HL-60 (cell line): ENCODE results near the gene TMEM208.

ENCODE experiments used
- DNase-seq, 2 experiments: peaks; one replicate each; pipeline ENCODE4 v3.0.0-alpha.2; 2010 to 2020; ENCODE audit warnings: low read depth in 1 of 2, low spot score in 1 of 2
- H3K27ac ChIP-seq: fragments of 250-450 bp; sonication (Bioruptor Pico); replicated peaks from 2 replicates; pipeline ENCODE4 v1.5.1; 2020; ENCODE audit warnings: mild to moderate bottlenecking, moderate library complexity
- H3K27me3 ChIP-seq: fragments of 250-450 bp; sonication (Bioruptor Pico); 2 replicates; pipeline ENCODE4 v1.5.1; 2021; ENCODE audit warnings: mild to moderate bottlenecking, moderate library complexity; ENCODE audit not compliant: insufficient read depth, poor library complexity, severe bottlenecking
- H3K4me3 ChIP-seq: replicated peaks from 2 replicates; pipeline ENCODE4 v1.5.1; 2011; ENCODE audit warnings: mild to moderate bottlenecking, control low read depth, low read length; ENCODE audit not compliant: insufficient read depth
- GABPA ChIP-seq: IDR thresholded peaks from 2 replicates; pipeline ENCODE4 v1.6.1; 2012; ENCODE audit warnings: low read depth
- POLR2AphosphoS5 ChIP-seq: IDR thresholded peaks from 2 replicates; pipeline ENCODE4 v1.6.1; 2012; ENCODE audit warnings: low read depth
- SPI1 ChIP-seq: IDR thresholded peaks from 2 replicates; pipeline ENCODE4 v1.6.1; 2012; ENCODE audit warnings: low read depth, mild to moderate bottlenecking, borderline replicate concordance
- TF ChIP-seq, protein P1 (sequence below): IDR thresholded peaks from one replicate; pipeline ENCODE4 v1.5.1; 2011; ENCODE audit warnings: low read length, control low read depth, inconsistent platforms; ENCODE audit not compliant: insufficient read depth
- TF ChIP-seq, protein P2 (sequence below): IDR thresholded peaks from 2 replicates; pipeline ENCODE4 v1.6.1; 2012; ENCODE audit warnings: low read depth; ENCODE audit not compliant: insufficient replicate concordance

TMEM208 gene

DNA sequence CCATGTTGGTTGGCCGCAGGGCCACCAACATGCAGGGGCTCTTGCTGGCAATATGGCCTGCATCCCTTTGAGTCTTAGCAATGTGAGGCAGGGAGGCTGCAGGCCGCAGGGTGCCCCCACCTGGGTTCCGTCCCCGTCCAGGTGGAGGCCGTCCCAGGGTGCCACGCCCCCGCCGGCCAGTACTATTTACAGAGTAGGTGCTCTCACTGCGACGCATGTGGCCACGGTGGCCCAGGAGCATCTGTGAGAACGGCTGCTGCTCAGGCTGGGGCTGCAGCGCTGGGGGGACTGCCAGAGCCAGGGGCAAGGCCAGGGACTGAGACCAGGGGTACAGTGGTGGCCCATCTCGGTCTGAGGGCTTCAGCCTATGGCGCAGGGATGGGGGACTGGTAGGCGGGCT lies 46.8 kb upstream of the TMEM208 start:
- H3K27me3 ChIP-seq, result peaks cover 10% of the 10 kb centered on the region
- no peak for DNase-seq
- TF ChIP-seq GABPA (no peak), POLR2AphosphoS5 (no peak)
- TF ChIP-seq, protein P1, sequence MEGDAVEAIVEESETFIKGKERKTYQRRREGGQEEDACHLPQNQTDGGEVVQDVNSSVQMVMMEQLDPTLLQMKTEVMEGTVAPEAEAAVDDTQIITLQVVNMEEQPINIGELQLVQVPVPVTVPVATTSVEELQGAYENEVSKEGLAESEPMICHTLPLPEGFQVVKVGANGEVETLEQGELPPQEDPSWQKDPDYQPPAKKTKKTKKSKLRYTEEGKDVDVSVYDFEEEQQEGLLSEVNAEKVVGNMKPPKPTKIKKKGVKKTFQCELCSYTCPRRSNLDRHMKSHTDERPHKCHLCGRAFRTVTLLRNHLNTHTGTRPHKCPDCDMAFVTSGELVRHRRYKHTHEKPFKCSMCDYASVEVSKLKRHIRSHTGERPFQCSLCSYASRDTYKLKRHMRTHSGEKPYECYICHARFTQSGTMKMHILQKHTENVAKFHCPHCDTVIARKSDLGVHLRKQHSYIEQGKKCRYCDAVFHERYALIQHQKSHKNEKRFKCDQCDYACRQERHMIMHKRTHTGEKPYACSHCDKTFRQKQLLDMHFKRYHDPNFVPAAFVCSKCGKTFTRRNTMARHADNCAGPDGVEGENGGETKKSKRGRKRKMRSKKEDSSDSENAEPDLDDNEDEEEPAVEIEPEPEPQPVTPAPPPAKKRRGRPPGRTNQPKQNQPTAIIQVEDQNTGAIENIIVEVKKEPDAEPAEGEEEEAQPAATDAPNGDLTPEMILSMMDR, result no peak
- TF ChIP-seq, protein P2, sequence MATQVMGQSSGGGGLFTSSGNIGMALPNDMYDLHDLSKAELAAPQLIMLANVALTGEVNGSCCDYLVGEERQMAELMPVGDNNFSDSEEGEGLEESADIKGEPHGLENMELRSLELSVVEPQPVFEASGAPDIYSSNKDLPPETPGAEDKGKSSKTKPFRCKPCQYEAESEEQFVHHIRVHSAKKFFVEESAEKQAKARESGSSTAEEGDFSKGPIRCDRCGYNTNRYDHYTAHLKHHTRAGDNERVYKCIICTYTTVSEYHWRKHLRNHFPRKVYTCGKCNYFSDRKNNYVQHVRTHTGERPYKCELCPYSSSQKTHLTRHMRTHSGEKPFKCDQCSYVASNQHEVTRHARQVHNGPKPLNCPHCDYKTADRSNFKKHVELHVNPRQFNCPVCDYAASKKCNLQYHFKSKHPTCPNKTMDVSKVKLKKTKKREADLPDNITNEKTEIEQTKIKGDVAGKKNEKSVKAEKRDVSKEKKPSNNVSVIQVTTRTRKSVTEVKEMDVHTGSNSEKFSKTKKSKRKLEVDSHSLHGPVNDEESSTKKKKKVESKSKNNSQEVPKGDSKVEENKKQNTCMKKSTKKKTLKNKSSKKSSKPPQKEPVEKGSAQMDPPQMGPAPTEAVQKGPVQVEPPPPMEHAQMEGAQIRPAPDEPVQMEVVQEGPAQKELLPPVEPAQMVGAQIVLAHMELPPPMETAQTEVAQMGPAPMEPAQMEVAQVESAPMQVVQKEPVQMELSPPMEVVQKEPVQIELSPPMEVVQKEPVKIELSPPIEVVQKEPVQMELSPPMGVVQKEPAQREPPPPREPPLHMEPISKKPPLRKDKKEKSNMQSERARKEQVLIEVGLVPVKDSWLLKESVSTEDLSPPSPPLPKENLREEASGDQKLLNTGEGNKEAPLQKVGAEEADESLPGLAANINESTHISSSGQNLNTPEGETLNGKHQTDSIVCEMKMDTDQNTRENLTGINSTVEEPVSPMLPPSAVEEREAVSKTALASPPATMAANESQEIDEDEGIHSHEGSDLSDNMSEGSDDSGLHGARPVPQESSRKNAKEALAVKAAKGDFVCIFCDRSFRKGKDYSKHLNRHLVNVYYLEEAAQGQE, result no peak
- no peak overlapping the region for H3K4me3 ChIP-seq
- H3K27ac ChIP-seq, result no peak overlapping the region

DNA sequence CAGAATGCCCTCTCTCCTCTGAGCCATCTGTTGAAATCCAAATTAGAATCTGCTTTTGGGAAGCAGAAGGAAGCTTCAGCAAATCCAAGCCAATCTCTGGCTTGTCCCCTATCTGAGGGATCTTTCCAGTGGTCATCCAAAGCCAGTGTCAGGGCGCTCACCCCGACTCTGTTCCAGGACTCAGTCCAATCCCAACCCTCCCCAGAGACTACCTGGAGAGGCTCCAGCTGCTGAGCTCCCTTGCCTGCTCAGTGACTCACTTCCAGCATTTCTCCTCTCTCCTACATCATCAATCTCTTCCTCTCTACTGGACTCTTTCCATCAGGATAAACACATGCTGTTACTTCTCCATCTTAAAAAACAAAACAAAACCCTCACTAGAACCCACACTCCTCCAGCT lies 45.6 kb upstream of the TMEM208 start:
- TF ChIP-seq SPI1, result no peak
- TF ChIP-seq POLR2AphosphoS5, result no peak
- TF ChIP-seq, protein P2, result no peak
- TF ChIP-seq, protein P1, result no peak
- no peak for TF ChIP-seq GABPA
- Histone ChIP-seq H3K4me3 (no peak overlapping the region), H3K27me3 (peaks cover 10% of the 10 kb centered on the region), H3K27ac (no peak overlapping the region)
- no peak for DNase-seq

GRCh38 chr16:67182288-67182687 lies 44.6 kb upstream of the TMEM208 start:
- peaks cover 10% of the 10 kb centered on the region for H3K27me3 ChIP-seq
- TF ChIP-seq, protein P2, result no peak
- TF ChIP-seq, protein P1, result no peak
- TF ChIP-seq SPI1 (no peak), GABPA (no peak), POLR2AphosphoS5 (no peak)
- peak overlapping the region; percentile 96; the same call in 1 of the 2 replicates for H3K4me3 ChIP-seq
- DNase-seq, result no peak
- H3K27ac ChIP-seq, result no peak overlapping the region
